ENCODE data around the gene LRFN2. TPM values are rescaled to one million over a fixed set of nuclear protein-coding genes. Genes with fewer than 3 reads are reported as not detected.

LRFN2 gene
- polyA plus RNA-seq, 1 donor from 2014 or later: 14.8 TPM

- no peak overlapping the region for H2AFZ ChIP-seq (ENCODE audit: low read depth, low read length)
- no peaks in the 10 kb centered on the region for H3K9me2 ChIP-seq (ENCODE audit: insufficient read depth, low read length)
- no peaks in the 10 kb centered on the region for H3K27me3 ChIP-seq (ENCODE audit: insufficient read depth, low read depth, low read length)
- H3K9me3 ChIP-seq (ENCODE audit: low read length): no peaks in the 10 kb centered on the region
- no peaks in the 10 kb centered on the region for H3F3A ChIP-seq (ENCODE audit: insufficient read depth, low read length, poor library complexity, severe bottlenecking)
- H4K20me1 ChIP-seq (ENCODE audit: insufficient read depth): no peaks in the 10 kb centered on the region
- no peaks in the 10 kb centered on the region for H3K79me2 ChIP-seq (replicated peaks; ENCODE audit: insufficient read depth, low read length)
- H3K36me3 ChIP-seq (ENCODE audit: insufficient read depth, low read length): no peaks in the 10 kb centered on the region
- no peak for TF ChIP-seq RAD21 (conservative IDR thresholded peaks at IDR 0.05)
- TF ChIP-seq EZH2 (IDR thresholded peaks at IDR 0.05; ENCODE audit: borderline replicate concordance, insufficient read depth, low read length, poor library complexity, severe bottlenecking): no peak
- TF ChIP-seq EP300 (conservative IDR thresholded peaks at IDR 0.05; ENCODE audit: poor library complexity, severe bottlenecking): no peak
- TF ChIP-seq, protein P1, sequence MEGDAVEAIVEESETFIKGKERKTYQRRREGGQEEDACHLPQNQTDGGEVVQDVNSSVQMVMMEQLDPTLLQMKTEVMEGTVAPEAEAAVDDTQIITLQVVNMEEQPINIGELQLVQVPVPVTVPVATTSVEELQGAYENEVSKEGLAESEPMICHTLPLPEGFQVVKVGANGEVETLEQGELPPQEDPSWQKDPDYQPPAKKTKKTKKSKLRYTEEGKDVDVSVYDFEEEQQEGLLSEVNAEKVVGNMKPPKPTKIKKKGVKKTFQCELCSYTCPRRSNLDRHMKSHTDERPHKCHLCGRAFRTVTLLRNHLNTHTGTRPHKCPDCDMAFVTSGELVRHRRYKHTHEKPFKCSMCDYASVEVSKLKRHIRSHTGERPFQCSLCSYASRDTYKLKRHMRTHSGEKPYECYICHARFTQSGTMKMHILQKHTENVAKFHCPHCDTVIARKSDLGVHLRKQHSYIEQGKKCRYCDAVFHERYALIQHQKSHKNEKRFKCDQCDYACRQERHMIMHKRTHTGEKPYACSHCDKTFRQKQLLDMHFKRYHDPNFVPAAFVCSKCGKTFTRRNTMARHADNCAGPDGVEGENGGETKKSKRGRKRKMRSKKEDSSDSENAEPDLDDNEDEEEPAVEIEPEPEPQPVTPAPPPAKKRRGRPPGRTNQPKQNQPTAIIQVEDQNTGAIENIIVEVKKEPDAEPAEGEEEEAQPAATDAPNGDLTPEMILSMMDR (IDR thresholded peaks at IDR 0.05; ENCODE audit: poor library complexity, severe bottlenecking): no peak
- TF ChIP-seq TAF1 (IDR thresholded peaks at IDR 0.05; ENCODE audit: low read depth): no peak
- no peak for TF ChIP-seq REST (IDR thresholded peaks at IDR 0.05; ENCODE audit: borderline replicate concordance)
- TF ChIP-seq SMC3 (conservative IDR thresholded peaks at IDR 0.05; ENCODE audit: poor library complexity): no peak
- no peak for TF ChIP-seq POLR2AphosphoS5 (IDR thresholded peaks at IDR 0.05)
- TF ChIP-seq MXI1 (conservative IDR thresholded peaks at IDR 0.05; ENCODE audit: poor library complexity, severe bottlenecking): no peak
- H3K9ac ChIP-seq (ENCODE audit: low read length): no peak overlapping the region
- H3K4me2 ChIP-seq (ENCODE audit: low read length): no peak overlapping the region
- no peak overlapping the region for H3K27ac ChIP-seq (ENCODE audit: low read length)
- no peak overlapping the region for H3K4me3 ChIP-seq (ENCODE audit: low read length)
These were observed 97.4 kb downstream of the LRFN2 start for GRCh38 chr6:40489798-40490197.

DNA sequence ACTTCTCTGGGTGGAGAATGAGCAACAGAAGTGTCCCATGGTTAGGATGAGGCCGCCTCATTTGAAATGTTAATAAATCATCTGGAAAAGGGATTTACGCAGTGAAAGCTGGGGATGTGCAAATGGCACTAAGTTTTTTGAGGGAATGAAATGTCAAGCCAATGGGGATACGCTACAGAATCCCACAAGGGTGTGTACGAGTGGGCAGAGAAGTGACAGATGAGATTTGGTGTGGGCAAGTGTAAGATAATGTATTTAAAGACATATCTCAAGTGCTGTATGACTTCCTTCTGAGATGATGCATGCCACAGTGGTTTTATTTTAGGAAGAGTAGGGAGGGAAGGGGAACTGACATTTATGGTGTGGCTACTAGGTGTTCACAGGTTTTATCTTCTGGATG, 100.6 kb downstream of the LRFN2 start:
- Histone ChIP-seq H3K4me3 (ENCODE audit: low read length) (no peak overlapping the region), H3K36me3 (ENCODE audit: insufficient read depth, low read length) (no peaks in the 10 kb centered on the region), H3K4me2 (ENCODE audit: low read length) (no peak overlapping the region), H3F3A (ENCODE audit: insufficient read depth, low read length, poor library complexity, severe bottlenecking) (no peaks in the 10 kb centered on the region), H4K20me1 (ENCODE audit: insufficient read depth) (no peaks in the 10 kb centered on the region), H3K27ac (ENCODE audit: low read length) (no peak overlapping the region), H3K79me2 (replicated peaks; ENCODE audit: insufficient read depth, low read length) (no peaks in the 10 kb centered on the region), H3K9me2 (ENCODE audit: insufficient read depth, low read length) (no peaks in the 10 kb centered on the region), H3K9ac (ENCODE audit: low read length) (no peak overlapping the region), H3K27me3 (ENCODE audit: insufficient read depth, low read depth, low read length) (no peaks in the 10 kb centered on the region), H3K9me3 (ENCODE audit: low read length) (no peaks in the 10 kb centered on the region), H2AFZ (ENCODE audit: low read depth, low read length) (no peak overlapping the region)
- TF ChIP-seq REST (IDR thresholded peaks at IDR 0.05; ENCODE audit: borderline replicate concordance) (no peak), SMC3 (conservative IDR thresholded peaks at IDR 0.05; ENCODE audit: poor library complexity) (no peak), EZH2 (IDR thresholded peaks at IDR 0.05; ENCODE audit: borderline replicate concordance, insufficient read depth, low read length, poor library complexity, severe bottlenecking) (no peak), TAF1 (IDR thresholded peaks at IDR 0.05; ENCODE audit: low read depth) (no peak), EP300 (conservative IDR thresholded peaks at IDR 0.05; ENCODE audit: poor library complexity, severe bottlenecking) (no peak), MXI1 (conservative IDR thresholded peaks at IDR 0.05; ENCODE audit: poor library complexity, severe bottlenecking) (no peak), RAD21 (conservative IDR thresholded peaks at IDR 0.05) (no peak), POLR2AphosphoS5 (IDR thresholded peaks at IDR 0.05) (no peak)
- TF ChIP-seq, protein P1 (IDR thresholded peaks at IDR 0.05; ENCODE audit: poor library complexity, severe bottlenecking): no peak

All from neural cell (in vitro differentiated cells).